Mesendoderm (in vitro differentiated cells): ENCODE measurements around the gene KDM5B.

Source experiments
- DNase-seq: peaks from one replicate; pipeline ENCODE4 v3.0.0; 2013
- H2AK5ac ChIP-seq: 2 replicates; pipeline ENCODE4 v1.6.1; 2013; ENCODE audit warnings: low read length, inconsistent platforms
- H2BK120ac ChIP-seq: 2 replicates; pipeline ENCODE4 v1.6.1; 2013; ENCODE audit warnings: low read depth, mild to moderate bottlenecking, low read length, moderate library complexity, mixed read lengths
- H2BK15ac ChIP-seq: replicated peaks from 2 replicates; pipeline ENCODE4 v1.6.1; 2013; ENCODE audit warnings: low read depth, mild to moderate bottlenecking, moderate library complexity
- H2BK5ac ChIP-seq: 2 replicates; pipeline ENCODE4 v1.6.1; 2013; ENCODE audit warnings: low read length, inconsistent platforms
- H3K18ac ChIP-seq: 2 replicates; pipeline ENCODE4 v1.6.1; 2013; ENCODE audit warnings: mild to moderate bottlenecking, low read length, mixed read lengths
- H3K23ac ChIP-seq: one replicate; pipeline ENCODE4 v1.6.1; 2013; ENCODE audit warnings: low read length
- H3K27ac ChIP-seq: 2 replicates; pipeline ENCODE4 v1.5.1; 2013; ENCODE audit warnings: low read depth, mild to moderate bottlenecking, inconsistent platforms, low read length, moderate library complexity
- H3K27me3 ChIP-seq: 2 replicates; pipeline ENCODE4 v1.6.1; 2013; ENCODE audit warnings: low read length, control low read depth, mild to moderate bottlenecking, inconsistent platforms; ENCODE audit not compliant: insufficient read depth, poor library complexity
- H3K36me3 ChIP-seq: 2 replicates; pipeline ENCODE4 v1.6.1; 2013; ENCODE audit warnings: low read length, inconsistent platforms; ENCODE audit not compliant: control insufficient read depth, insufficient read depth
- H3K4ac ChIP-seq: one replicate; pipeline ENCODE4 v1.6.1; 2013; ENCODE audit warnings: low read depth, mild to moderate bottlenecking, low read length, moderate library complexity
- H3K4me1 ChIP-seq: 2 replicates; pipeline ENCODE4 v1.6.1; 2013; ENCODE audit warnings: low read depth, low read length, inconsistent platforms; ENCODE audit not compliant: control insufficient read depth
- H3K4me2 ChIP-seq: 2 replicates; pipeline ENCODE4 v1.6.1; 2013; ENCODE audit warnings: low read length
- H3K4me3 ChIP-seq: 2 replicates; pipeline ENCODE4 v1.5.1; 2013; ENCODE audit warnings: mild to moderate bottlenecking, low read length
- H3K56ac ChIP-seq: one replicate; pipeline ENCODE4 v1.6.1; 2013; ENCODE audit warnings: low read length
- H3K79me1 ChIP-seq: 2 replicates; pipeline ENCODE4 v1.6.1; 2013; ENCODE audit warnings: low read length, inconsistent platforms
- H3K79me2 ChIP-seq: 2 replicates; pipeline ENCODE4 v1.6.1; 2013; ENCODE audit warnings: mild to moderate bottlenecking, low read length; ENCODE audit not compliant: control insufficient read depth, insufficient read depth
- H3K9ac ChIP-seq: 2 replicates; pipeline ENCODE4 v1.6.1; 2013; ENCODE audit warnings: low read length, inconsistent platforms
- H4K5ac ChIP-seq: one replicate; pipeline ENCODE4 v1.6.1; 2013; ENCODE audit warnings: low read length
- H4K8ac ChIP-seq: one replicate; pipeline ENCODE4 v1.6.1; 2013; ENCODE audit warnings: low read depth, mild to moderate bottlenecking, control low read depth, low read length, moderate library complexity
- WGBS: extraction: QIAGEN DNeasy Blood & Tissue Kit; methylation state at CpG from one replicate; pipeline ENCODE4 v1.1.7; 2013; ENCODE audit warnings: low lambda C conversion rate, missing lambda C conversion rate; ENCODE audit not compliant: insufficient coverage; ENCODE audit errors: extremely low coverage; 5-methylcytosine and 5-hydroxymethylcytosine counted together

Gene KDM5B

DNA sequence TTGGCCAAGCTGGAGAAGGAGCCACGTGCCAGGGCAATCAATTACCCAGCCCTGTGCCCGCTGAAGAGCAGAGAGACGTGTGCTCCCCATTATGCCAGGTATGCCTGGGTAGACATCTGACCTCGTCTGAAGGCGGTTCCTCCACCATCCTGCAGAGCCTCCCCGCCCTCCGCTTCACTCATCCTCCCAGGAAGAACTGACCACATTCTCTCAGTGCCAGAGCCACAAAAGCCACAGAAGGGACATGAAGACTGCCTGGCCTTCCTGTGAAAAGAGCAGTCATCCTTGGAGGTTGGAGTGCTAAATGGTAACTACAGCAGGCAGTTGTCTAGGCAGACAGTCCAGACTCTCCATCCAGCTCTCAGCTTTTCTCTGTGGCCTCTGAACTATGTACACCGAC lies 109.9 kb downstream of the KDM5B start:
- H3K9ac ChIP-seq, result no peak overlapping the region
- no peak for DNase-seq
- H4K5ac ChIP-seq, result no peak overlapping the region
- H2BK120ac ChIP-seq, result no peak overlapping the region
- no peak overlapping the region for H3K4me2 ChIP-seq
- H3K4ac ChIP-seq, result no peak overlapping the region
- no peaks in the 10 kb centered on the region for H3K4me1 ChIP-seq
- no peak overlapping the region for H2BK5ac ChIP-seq
- H3K4me3 ChIP-seq, result no peak overlapping the region
- no peak overlapping the region for H4K8ac ChIP-seq
- H3K56ac ChIP-seq, result no peak overlapping the region
- no peak overlapping the region for H3K27ac ChIP-seq
- H3K79me1 ChIP-seq, result no peaks in the 10 kb centered on the region
- H3K23ac ChIP-seq, result no peak overlapping the region
- H2BK15ac ChIP-seq, result no peak overlapping the region
- no peaks in the 10 kb centered on the region for H3K79me2 ChIP-seq
- no peaks in the 10 kb centered on the region for H3K36me3 ChIP-seq
- H2AK5ac ChIP-seq, result no peak overlapping the region
- no peak overlapping the region for H3K18ac ChIP-seq
- no peaks in the 10 kb centered on the region for H3K27me3 ChIP-seq
- WGBS, result no CpG with 5 or more reads among the region's 8 CpGs

DNA sequence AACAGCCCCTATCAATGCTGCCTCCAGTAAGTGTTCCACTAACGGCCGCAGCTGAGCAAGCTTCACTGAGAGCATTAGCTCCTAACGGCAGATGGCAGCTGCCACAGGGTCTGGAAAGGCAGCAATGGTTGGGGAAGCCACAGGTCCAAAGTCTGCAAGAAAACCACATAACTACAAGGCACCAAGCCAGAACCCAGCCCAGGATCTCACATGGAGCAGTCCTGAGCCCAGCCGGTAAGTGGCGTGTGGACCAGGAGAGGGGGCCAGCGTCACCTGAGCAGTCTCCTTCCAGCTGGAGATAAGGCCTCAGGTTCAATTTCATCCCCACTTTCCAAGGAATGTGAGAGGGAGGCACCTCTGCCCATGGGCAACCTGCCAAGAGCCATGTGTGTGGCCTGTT lies 111.2 kb downstream of the KDM5B start:
- Histone ChIP-seq H2AK5ac (no peak overlapping the region), H3K18ac (no peak overlapping the region), H3K4ac (no peak overlapping the region), H2BK15ac (no peak overlapping the region), H4K5ac (no peak overlapping the region), H3K4me1 (no peaks in the 10 kb centered on the region), H3K36me3 (no peaks in the 10 kb centered on the region), H2BK120ac (no peak overlapping the region), H3K56ac (no peak overlapping the region), H3K4me2 (no peak overlapping the region), H3K4me3 (no peak overlapping the region), H3K79me1 (no peaks in the 10 kb centered on the region), H3K79me2 (no peaks in the 10 kb centered on the region), H3K27me3 (no peaks in the 10 kb centered on the region), H3K23ac (no peak overlapping the region), H2BK5ac (no peak overlapping the region), H4K8ac (no peak overlapping the region), H3K27ac (no peak overlapping the region), H3K9ac (no peak overlapping the region)
- no peak for DNase-seq
- WGBS, result no CpG with 5 or more reads among the region's 6 CpGs

GRCh38 chr1:202694314-202694713 lies 113.9 kb downstream of the KDM5B start:
- H3K23ac ChIP-seq, result no peak overlapping the region
- H3K27me3 ChIP-seq, result no peaks in the 10 kb centered on the region
- no peak overlapping the region for H2BK15ac ChIP-seq
- H3K27ac ChIP-seq, result no peak overlapping the region
- no peak overlapping the region for H3K4me3 ChIP-seq
- H3K79me2 ChIP-seq, result no peaks in the 10 kb centered on the region
- H3K36me3 ChIP-seq, result no peaks in the 10 kb centered on the region
- H3K4me1 ChIP-seq, result no peaks in the 10 kb centered on the region
- H3K18ac ChIP-seq, result no peak overlapping the region
- no peak overlapping the region for H2BK120ac ChIP-seq
- no peak overlapping the region for H3K9ac ChIP-seq
- no peak overlapping the region for H4K5ac ChIP-seq
- H3K56ac ChIP-seq, result no peak overlapping the region
- DNase-seq, result no peak
- H4K8ac ChIP-seq, result no peak overlapping the region
- H2AK5ac ChIP-seq, result no peak overlapping the region
- H2BK5ac ChIP-seq, result no peak overlapping the region
- WGBS, result no CpG with 5 or more reads among the region's 5 CpGs
- no peaks in the 10 kb centered on the region for H3K79me1 ChIP-seq
- no peak overlapping the region for H3K4ac ChIP-seq
- no peak overlapping the region for H3K4me2 ChIP-seq

DNA sequence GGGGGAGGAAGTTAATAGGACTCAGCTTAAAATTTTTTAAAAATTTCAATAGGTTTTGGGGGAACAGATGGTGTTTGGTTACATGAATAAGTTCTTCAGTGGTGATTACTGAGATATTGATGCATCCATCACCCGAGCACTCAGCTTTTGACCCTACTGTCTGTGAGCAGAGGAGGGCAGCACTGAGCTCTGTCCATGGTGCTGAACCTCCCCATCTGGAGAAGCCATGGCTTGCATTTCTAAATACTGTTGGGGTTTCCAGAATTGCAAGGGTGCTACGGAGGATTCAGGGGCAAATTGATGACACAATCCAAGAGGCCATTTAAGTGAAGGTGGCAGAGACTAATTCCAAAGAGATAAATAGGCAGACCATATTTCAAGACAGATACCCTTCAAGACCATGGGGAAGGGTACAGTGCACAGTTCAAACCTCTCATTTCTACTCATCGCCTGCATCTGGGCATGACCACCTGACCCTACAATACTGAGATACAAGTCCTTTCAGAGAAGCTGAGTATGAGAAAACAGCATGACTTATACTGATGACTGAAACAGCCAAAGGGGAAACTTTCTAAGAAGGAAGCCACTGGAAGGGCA lies 115.2 kb downstream of the KDM5B start:
- H4K5ac ChIP-seq, result no peak overlapping the region
- no peaks in the 10 kb centered on the region for H3K79me1 ChIP-seq
- H3K79me2 ChIP-seq, result no peaks in the 10 kb centered on the region
- H3K9ac ChIP-seq, result no peak overlapping the region
- H3K4me2 ChIP-seq, result no peak overlapping the region
- H3K4ac ChIP-seq, result no peak overlapping the region
- no peak overlapping the region for H2AK5ac ChIP-seq
- DNase-seq, result peak; percentile 80
- no peak overlapping the region for H3K23ac ChIP-seq
- H2BK120ac ChIP-seq, result no peak overlapping the region
- no peak overlapping the region for H3K18ac ChIP-seq
- H3K4me1 ChIP-seq, result no peaks in the 10 kb centered on the region
- H4K8ac ChIP-seq, result no peak overlapping the region
- H2BK15ac ChIP-seq, result no peak overlapping the region
- no peak overlapping the region for H2BK5ac ChIP-seq
- no peaks in the 10 kb centered on the region for H3K36me3 ChIP-seq
- WGBS, result no CpG with 5 or more reads among the region's 3 CpGs
- no peaks in the 10 kb centered on the region for H3K27me3 ChIP-seq
- no peak overlapping the region for H3K4me3 ChIP-seq
- H3K56ac ChIP-seq, result no peak overlapping the region
- H3K27ac ChIP-seq, result no peak overlapping the region

DNA sequence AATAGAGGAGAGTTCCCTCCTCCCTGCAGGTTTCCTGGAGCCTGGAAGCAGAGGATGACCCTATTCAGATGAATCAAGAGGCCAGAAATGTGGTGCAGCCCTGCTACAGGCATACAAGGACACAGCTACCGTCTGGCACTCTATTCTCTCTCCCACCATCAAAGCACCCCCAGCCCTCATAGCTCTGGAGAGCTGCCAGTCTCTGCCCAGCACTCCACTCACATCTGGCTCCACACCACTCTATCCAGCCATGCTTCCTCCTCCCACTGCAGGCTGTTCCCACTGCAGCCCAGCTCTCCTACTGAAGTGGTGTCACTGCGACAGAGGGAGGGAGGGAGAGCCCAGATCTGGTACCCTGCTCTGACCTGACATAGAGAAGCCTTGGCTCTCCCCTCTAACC lies 116.4 kb downstream of the KDM5B start:
- Histone ChIP-seq H3K79me2 (no peaks in the 10 kb centered on the region), H3K27ac (no peak overlapping the region), H3K4ac (no peak overlapping the region), H2BK15ac (no peak overlapping the region), H3K9ac (no peak overlapping the region), H2BK120ac (no peak overlapping the region), H4K5ac (no peak overlapping the region), H3K79me1 (no peaks in the 10 kb centered on the region), H3K23ac (no peak overlapping the region), H4K8ac (no peak overlapping the region), H2AK5ac (no peak overlapping the region), H3K4me3 (no peak overlapping the region), H3K36me3 (no peaks in the 10 kb centered on the region), H2BK5ac (no peak overlapping the region), H3K4me1 (no peaks in the 10 kb centered on the region), H3K27me3 (no peaks in the 10 kb centered on the region), H3K18ac (no peak overlapping the region), H3K4me2 (no peak overlapping the region), H3K56ac (no peak overlapping the region)
- no CpG with 5 or more reads among the region's 2 CpGs for WGBS
- no peak for DNase-seq
